Lung (tissue), 12 donors: Measurements from ENCODE around the gene RUBCN. TPM values are rescaled to one million over a fixed set of nuclear protein-coding genes. Genes with fewer than 3 reads are reported as not detected.

Experiments used
- ATAC-seq: fragments of 200-7000 bp; cut with Tn5 transposase; one replicate; pipeline ENCODE4 v1.9.1; 2020; ENCODE audit warnings: moderate number of reproducible peaks; ENCODE audit not compliant: insufficient read depth, low FRiP score
- DNase-seq, 3 donors: peaks; one replicate each; pipeline ENCODE4 v3.0.0-alpha.2; 2013 to 2017
- H3K27ac ChIP-seq, 2 donors: one replicate each; pipeline ENCODE4 v1.5.1; 2013; ENCODE audit warnings: mild to moderate bottlenecking in 2 of 2, moderate library complexity in 2 of 2, control low read depth in 1 of 2, inconsistent platforms in 1 of 2, low read depth in 1 of 2, low read length in 1 of 2
- H3K27me3 ChIP-seq, 3 donors: one replicate each; pipeline ENCODE4 v1.5.1; 2013; ENCODE audit warnings: low read length in 2 of 3; ENCODE audit not compliant: control insufficient read depth in 3 of 3, insufficient read depth in 3 of 3
- H3K36me3 ChIP-seq, 4 donors: one replicate each; pipeline ENCODE4 v1.5.1; 2013; ENCODE audit warnings: low read length in 4 of 4, mild to moderate bottlenecking in 1 of 4, moderate library complexity in 1 of 4; ENCODE audit not compliant: control insufficient read depth in 4 of 4, insufficient read depth in 4 of 4
- H3K4me1 ChIP-seq, 5 donors: one replicate each; pipeline ENCODE4 v1.5.1; 2013; ENCODE audit warnings: low read length in 5 of 5, mild to moderate bottlenecking in 2 of 5, moderate library complexity in 1 of 5; ENCODE audit not compliant: control insufficient read depth in 5 of 5, insufficient read depth in 5 of 5
- H3K4me3 ChIP-seq: one replicate; pipeline ENCODE4 v1.5.1; 2013; ENCODE audit warnings: mild to moderate bottlenecking, control low read depth, moderate library complexity
- H3K9ac ChIP-seq, 2 donors: one replicate each; pipeline ENCODE4 v1.5.1; 2013; ENCODE audit warnings: low read length in 2 of 2, control low read depth in 1 of 2; ENCODE audit not compliant: insufficient read depth in 1 of 2
- H3K9me3 ChIP-seq, 4 donors: one replicate each; pipeline ENCODE4 v1.5.1; 2013; ENCODE audit warnings: low read length in 3 of 4, mild to moderate bottlenecking in 1 of 4, moderate library complexity in 1 of 4; ENCODE audit not compliant: control insufficient read depth in 4 of 4, insufficient read depth in 3 of 4
- CTCF ChIP-seq: IDR thresholded peaks from 2 replicates; pipeline ENCODE4 v1.5.1; 2012; ENCODE audit warnings: mild to moderate bottlenecking; ENCODE audit errors: control extremely low read depth, extremely low read depth
- WGBS, 2 donors: extraction: QIAGEN DNeasy Blood & Tissue Kit; methylation state at CpG; one replicate each; pipeline ENCODE4 v1.1.7; 2013; 5-methylcytosine and 5-hydroxymethylcytosine counted together
- polyA plus RNA-seq, 2 donors: library from polyadenylated mRNA; stranded (reverse); fragments of 200-250 nt; gene quantifications; one replicate each; pipeline ENCODE4 v1.2.1, GENCODE V29; 2013
- total RNA-seq, 2 donors: library from RNA; depleted of rRNA in 1 of 2; stranded (reverse); fragments of >200 nt in 1 of 2; gene quantifications; one replicate each; pipeline ENCODE4 v1.2.1, GENCODE V29; 2014 to 2021
- donor health status: control.
- donor health status: control.
- donor health status: Bipolar disorder and iron deficiency.
- donor health status: healthy.
- donor health status: DM: yes; HTN: yes; CAD: no.

The RUBCN gene
- total and polyA plus RNA-seq, 4 donors = 11.9 to 34.1 (median 16.3) TPM

DNA sequence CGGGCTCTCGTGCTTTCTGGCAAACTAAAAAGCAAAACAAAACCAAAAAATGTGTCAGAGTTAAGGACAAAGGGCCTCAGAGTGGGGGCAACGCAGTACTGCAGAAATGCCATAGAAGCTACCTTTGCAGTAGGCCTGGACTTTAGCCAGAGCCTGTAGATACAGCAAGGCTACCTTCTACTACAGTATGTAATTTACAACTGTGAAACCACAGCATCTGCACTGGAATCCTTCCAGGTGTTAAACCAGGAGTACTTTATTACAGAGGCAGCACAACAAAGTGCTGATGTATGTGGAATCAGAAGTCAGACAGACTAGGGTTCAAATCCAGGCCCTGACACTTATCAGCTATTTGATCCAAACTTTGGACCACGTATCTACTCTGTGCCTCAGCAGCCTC, 34.9 kb downstream of the RUBCN start:
- H3K4me1 ChIP-seq = no peaks in the 10 kb centered on the region
- TF ChIP-seq CTCF = no peak
- H3K9me3 ChIP-seq = peaks cover 0 to 1% (median 0%) of the 10 kb centered on the region in 4 donors
- WGBS, 2 donors = 97 to 98% methylated on average over 4 of the region's 4 CpGs
- H3K9ac ChIP-seq = no peak overlapping the region
- no peaks in the 10 kb centered on the region for H3K27me3 ChIP-seq
- no peak overlapping the region for H3K4me3 ChIP-seq
- no peak for DNase-seq
- no peak overlapping the region for H3K27ac ChIP-seq
- ATAC-seq = no peak
- H3K36me3 ChIP-seq = peaks cover 21 to 43% (median 33%) of the 10 kb centered on the region in 4 donors

GRCh38 chr3:197700095-197700494, 36.6 kb downstream of the RUBCN start:
- DNase-seq = no peak
- 94% methylated on average over 9 of the region's 9 CpGs for WGBS, 2 donors
- Histone ChIP-seq H3K36me3 (peaks cover 27 to 53% (median 41%) of the 10 kb centered on the region in 4 donors), H3K4me1 (no peaks in the 10 kb centered on the region), H3K27ac (no peak overlapping the region), H3K9me3 (peaks cover 0 to 1% (median 0%) of the 10 kb centered on the region in 4 donors), H3K27me3 (no peaks in the 10 kb centered on the region), H3K9ac (no peak overlapping the region), H3K4me3 (no peak overlapping the region)
- no peak for TF ChIP-seq CTCF
- ATAC-seq = no peak

- Histone ChIP-seq H3K4me1 (no peaks in the 10 kb centered on the region), H3K4me3 (no peak overlapping the region), H3K27ac (no peak overlapping the region), H3K9ac (no peak overlapping the region), H3K36me3 (peaks cover 19 to 52% (median 40%) of the 10 kb centered on the region in 4 donors), H3K9me3 (no peaks in the 10 kb centered on the region), H3K27me3 (no peaks in the 10 kb centered on the region)
- DNase-seq = no peak
- no peak for TF ChIP-seq CTCF
- ATAC-seq = no peak
- 97 to 99% methylated on average over 6 of the region's 6 CpGs for WGBS, 2 donors
Measured at GRCh38 chr3:197697355-197697754, 39.3 kb downstream of the RUBCN start.

GRCh38 chr3:197694251-197694650, 42.5 kb downstream of the RUBCN start:
- no peak for ATAC-seq
- no peak overlapping the region for H3K4me3 ChIP-seq
- H3K9me3 ChIP-seq = no peaks in the 10 kb centered on the region
- no peak overlapping the region for H3K27ac ChIP-seq
- no peak for TF ChIP-seq CTCF
- no peak overlapping the region for H3K9ac ChIP-seq
- peaks cover 10 to 39% (median 27%) of the 10 kb centered on the region in 4 donors for H3K36me3 ChIP-seq
- WGBS, 2 donors = 93 to 94% methylated on average over 7 of the region's 7 CpGs
- H3K4me1 ChIP-seq = no peaks in the 10 kb centered on the region
- H3K27me3 ChIP-seq = no peaks in the 10 kb centered on the region
- DNase-seq = no peak
